AG04449 (cell line): ENCODE results near the gene KIRREL2.
A peak's percentile ranks its signal among the peaks of the same experiment; 100 is the strongest.

Experiments used
- CTCF ChIA-PET: fragments of 350-600 bp; formaldehyde crosslinking; extraction: SDS; loops from one replicate; lab custom pipeline; 2021; ENCODE audit warnings: antibody characterized with exemption; lab: Yijun Ruan, JAX
- POLR2A ChIA-PET: fragments of 400-600, 350-600 bp; formaldehyde crosslinking; extraction: SDS; loops from one replicate; lab custom pipeline; 2020; ENCODE audit warnings: antibody characterized with exemption, inconsistent platforms; lab: Yijun Ruan, JAX
- DNase-seq: peaks from one replicate; pipeline ENCODE4 v3.0.0-alpha.2; 2010; ENCODE audit warnings: low read depth, low spot score
- H3K4me3 ChIP-seq: 2 replicates; pipeline ENCODE4 v1.5.1; 2011; ENCODE audit warnings: low read depth, mild to moderate bottlenecking, control low read depth, low read length
- TF ChIP-seq, protein P1 (sequence below): IDR thresholded peaks from one replicate; pipeline ENCODE4 v1.5.1; 2011; ENCODE audit warnings: mild to moderate bottlenecking, moderate library complexity, low read length, control low read depth, inconsistent platforms; ENCODE audit not compliant: insufficient read depth; ENCODE audit errors: missing control alignments

KIRREL2 gene

DNA sequence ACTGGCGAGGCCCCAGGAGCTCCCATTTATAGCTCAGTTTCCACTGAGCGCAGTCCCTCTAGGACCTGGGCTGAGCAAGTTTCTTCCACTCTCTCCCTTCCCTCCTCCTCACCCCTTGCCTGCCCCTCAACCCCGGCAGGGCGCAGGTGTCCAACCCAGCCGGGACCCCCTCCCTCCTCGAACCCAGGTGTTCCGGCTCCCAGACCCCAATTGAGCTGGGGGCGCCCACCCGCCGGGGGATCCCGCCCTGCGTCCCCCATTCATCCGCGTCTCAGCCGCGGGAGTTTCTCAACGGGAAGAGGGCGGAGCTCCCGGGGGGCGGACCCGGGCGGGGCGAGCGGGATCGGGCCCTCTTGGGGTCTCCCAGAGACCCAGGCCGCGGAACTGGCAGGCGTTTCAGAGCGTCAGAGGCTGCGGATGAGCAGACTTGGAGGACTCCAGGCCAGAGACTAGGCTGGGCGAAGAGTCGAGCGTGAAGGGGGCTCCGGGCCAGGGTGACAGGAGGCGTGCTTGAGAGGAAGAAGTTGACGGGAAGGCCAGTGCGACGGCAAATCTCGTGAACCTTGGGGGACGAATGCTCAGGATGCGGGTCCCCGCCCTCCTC, at the start of gene KIRREL2:
Gene KIRREL2, plus strand, starts transcription at position 366 of the 604 bp plus-strand sequence. Its CDS starts 209 bp downstream, at position 575.
- TF ChIP-seq, protein P1, sequence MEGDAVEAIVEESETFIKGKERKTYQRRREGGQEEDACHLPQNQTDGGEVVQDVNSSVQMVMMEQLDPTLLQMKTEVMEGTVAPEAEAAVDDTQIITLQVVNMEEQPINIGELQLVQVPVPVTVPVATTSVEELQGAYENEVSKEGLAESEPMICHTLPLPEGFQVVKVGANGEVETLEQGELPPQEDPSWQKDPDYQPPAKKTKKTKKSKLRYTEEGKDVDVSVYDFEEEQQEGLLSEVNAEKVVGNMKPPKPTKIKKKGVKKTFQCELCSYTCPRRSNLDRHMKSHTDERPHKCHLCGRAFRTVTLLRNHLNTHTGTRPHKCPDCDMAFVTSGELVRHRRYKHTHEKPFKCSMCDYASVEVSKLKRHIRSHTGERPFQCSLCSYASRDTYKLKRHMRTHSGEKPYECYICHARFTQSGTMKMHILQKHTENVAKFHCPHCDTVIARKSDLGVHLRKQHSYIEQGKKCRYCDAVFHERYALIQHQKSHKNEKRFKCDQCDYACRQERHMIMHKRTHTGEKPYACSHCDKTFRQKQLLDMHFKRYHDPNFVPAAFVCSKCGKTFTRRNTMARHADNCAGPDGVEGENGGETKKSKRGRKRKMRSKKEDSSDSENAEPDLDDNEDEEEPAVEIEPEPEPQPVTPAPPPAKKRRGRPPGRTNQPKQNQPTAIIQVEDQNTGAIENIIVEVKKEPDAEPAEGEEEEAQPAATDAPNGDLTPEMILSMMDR = no peak
- POLR2A ChIA-PET = interaction anchor here (0.5 kb wide), 1 partner anchor 94 kb away, joined by 3 read pairs; no protein-coding TSS in a partner anchor

DNA sequence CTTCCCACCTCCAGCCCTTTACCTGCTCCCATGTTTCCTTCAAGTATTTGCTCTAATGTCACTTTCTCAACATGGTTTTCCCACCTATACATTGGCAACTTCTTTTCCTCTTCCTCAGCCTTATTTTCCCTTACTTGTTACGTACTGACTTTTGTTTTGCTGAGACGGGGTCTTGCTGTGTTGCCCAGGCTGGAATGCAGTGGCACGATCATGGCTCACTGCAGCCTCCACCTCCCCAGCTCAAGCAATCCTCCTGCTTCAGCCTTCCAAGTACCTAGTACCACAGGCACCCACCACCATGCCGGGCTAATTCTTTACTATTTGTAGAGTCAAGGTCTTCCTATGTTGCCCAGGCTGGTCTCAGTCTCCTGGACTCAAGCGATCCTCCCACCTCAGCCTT, 49.1 kb upstream of the KIRREL2 start:
- no peak for DNase-seq
- ChIA-PET CTCF (interaction anchor here (1.6 kb wide), 1 partner anchor 11 kb away, joined by 4 read pairs; no protein-coding TSS in a partner anchor), POLR2A (no interaction called here)
- H3K4me3 ChIP-seq = no peak overlapping the region
- TF ChIP-seq, protein P1 = no peak

More for the DNA sequence above, at the start of gene KIRREL2:
- CTCF ChIA-PET = interaction anchor here (0.6 to 2.2 kb wide), 2 partner anchors 12 to 188 kb away, joined by 4 read pairs; partner anchors contain the start of gene APLP1
- H3K4me3 ChIP-seq = peak within 1 kb of the TSS; percentile 47
- no peak for DNase-seq

DNA sequence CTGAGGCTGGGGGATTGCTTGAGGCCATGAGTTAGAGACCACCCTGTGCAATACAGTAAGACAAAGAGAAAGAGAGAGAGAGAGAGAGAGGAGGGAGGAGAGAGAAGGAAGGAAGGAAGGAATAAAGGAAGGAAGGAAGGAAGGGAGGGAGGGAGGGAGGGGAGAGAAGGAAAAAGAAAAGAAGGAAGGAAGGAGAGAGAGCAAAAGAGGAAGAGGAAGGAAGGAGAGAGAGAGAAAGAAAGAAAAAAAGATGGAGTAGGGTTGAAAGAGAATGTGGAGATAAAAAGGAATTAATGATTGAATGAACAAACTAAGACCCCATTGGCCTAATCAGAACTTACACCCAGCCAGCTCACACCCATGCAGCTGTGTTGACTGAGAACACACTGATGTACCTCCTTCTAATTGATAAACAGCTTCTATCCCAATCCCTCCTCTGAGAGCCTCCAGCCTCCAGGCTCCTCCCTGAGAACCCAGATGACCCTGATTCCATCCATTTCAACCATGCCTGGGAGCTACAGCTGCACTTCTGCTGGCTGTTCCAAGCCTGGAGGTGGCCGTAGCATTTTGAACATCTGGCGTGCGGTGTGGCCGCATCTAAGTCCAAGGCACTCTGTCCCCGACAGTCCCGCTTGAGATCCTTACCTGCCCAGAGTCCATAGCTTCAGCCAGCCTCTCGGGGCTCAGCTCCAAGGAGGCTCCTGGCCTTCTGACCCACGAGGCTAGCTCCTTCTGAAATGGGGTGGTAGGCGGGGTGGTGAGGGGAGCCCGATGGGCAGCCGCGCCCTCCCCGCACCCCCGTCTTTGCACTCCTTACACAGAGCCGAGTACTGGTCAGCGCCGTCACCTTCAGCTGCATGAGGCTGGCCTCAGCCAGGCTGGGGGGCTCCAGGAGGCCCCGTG, 45.1 kb upstream of the KIRREL2 start:
- TF ChIP-seq, protein P1 = no peak
- POLR2A ChIA-PET = no interaction called here
- no peak for DNase-seq
- CTCF ChIA-PET = no interaction called here
- no peak overlapping the region for H3K4me3 ChIP-seq

DNA sequence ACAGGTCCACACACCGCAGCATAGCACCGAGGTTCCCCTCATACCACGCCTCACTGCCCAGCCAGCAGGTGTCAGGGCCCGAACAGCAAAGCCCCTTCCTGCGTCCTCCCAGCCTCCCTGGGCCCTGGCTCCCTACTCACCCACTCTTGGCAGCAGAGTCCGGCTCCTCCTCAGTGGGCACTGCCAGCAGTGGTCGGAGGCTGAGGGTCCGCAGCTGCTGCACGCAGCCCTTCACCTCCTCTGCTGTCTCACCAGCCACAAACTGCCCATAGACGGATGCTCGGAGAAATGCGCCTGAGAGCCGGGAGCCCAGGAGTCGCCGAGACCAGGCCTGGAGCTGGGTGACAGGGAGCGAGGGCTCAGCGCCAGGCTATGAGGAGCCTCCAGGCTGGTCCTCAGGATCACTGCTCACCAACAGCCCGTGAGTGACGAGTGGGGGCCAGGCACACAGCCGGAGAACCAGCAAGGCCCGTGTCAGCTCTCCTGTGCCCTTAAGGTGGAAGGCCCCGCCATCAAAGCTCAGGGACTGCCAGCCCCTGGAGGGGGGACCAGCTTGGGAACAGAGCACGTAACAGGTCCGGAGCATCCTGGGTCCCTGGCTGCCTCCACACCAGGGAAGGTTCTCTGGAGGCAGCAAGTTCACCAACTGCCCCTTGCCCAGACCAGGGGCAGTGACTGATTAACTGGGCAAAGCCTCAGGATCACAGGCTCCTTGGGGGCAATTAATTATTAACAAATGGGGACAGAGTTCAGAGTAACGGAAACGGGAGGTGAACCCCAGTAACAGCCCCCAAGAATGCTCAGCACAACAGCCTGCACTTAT, 44.3 kb upstream of the KIRREL2 start, which contains the start of gene PRODH2:
Gene PRODH2, minus strand, starts transcription at position 626 of the 823 bp plus-strand sequence. Its CDS starts 40 bp downstream, at position 586.
- ChIA-PET CTCF (no interaction called here), POLR2A (no interaction called here)
- H3K4me3 ChIP-seq = no peak within 1 kb of the TSS
- DNase-seq = no peak
- TF ChIP-seq, protein P1 = no peak

DNA sequence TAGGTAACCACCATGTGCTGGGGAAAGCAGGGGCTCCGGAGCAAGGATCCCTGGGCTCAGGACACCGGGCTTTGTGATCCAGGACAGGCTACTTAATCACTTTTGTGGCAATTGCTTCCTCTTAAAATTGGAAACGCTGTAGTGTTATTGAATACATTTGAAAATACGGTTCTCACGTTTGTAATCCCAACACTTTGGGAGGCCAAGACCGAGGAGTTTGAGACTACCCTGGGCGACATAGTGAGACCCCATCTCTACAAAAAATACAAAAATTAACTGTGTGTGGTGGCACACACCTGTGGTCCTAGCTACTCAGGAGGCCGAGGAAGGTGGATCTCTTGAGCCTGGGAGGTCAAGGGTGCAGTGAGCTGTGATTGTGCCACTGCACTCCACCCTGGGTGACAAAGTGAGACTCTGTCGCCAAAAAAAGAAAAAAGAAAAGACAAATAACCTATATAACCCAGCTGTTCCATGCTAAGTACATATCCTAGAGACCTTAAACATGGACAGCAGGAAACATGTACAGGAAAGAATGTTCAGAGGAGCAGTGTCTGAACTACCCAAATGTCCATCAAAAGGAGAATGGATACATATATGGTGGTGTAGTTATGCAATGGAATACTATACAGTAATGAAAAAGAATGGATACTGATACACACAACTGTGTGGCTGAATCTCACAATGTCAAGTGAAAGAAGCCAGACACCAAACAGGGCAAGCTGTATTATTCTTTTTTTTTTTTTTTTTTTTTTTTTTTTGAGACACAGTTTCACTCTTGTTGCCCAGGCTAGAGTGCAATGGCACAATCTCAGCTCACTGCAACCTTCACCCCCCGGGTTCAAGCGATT, 43.4 kb upstream of the KIRREL2 start:
- TF ChIP-seq, protein P1 = no peak
- no peak overlapping the region for H3K4me3 ChIP-seq
- DNase-seq = no peak
- CTCF ChIA-PET = interaction anchor here (0.7 kb wide), 1 partner anchor 136 kb away, joined by 3 read pairs; no protein-coding TSS in a partner anchor
- POLR2A ChIA-PET = no interaction called here
